ENCODE results near the gene NTM.

DNA sequence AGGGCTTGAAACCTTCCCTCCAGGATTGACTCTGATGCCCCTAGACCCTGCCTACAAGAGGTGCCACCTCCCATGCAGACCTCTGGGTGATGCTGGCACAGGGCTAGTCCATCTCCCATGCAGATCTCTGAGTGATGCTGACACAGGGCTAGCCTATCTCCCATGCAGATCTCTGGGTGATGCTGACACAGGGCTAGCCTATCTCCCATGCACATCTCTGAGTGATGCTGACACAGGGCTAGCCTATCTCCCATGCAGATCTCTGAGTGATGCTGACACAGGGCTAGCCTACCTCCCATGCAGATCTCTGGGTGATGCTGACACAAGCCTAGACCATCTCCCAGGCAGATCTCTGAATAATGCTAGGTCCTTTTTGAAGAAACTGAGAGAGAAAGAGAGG lies 321.7 kb downstream of the NTM start:
- TF ChIP-seq, protein P1, sequence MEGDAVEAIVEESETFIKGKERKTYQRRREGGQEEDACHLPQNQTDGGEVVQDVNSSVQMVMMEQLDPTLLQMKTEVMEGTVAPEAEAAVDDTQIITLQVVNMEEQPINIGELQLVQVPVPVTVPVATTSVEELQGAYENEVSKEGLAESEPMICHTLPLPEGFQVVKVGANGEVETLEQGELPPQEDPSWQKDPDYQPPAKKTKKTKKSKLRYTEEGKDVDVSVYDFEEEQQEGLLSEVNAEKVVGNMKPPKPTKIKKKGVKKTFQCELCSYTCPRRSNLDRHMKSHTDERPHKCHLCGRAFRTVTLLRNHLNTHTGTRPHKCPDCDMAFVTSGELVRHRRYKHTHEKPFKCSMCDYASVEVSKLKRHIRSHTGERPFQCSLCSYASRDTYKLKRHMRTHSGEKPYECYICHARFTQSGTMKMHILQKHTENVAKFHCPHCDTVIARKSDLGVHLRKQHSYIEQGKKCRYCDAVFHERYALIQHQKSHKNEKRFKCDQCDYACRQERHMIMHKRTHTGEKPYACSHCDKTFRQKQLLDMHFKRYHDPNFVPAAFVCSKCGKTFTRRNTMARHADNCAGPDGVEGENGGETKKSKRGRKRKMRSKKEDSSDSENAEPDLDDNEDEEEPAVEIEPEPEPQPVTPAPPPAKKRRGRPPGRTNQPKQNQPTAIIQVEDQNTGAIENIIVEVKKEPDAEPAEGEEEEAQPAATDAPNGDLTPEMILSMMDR (IDR thresholded peaks at IDR 0.05; ENCODE audit: poor library complexity) = no peak
- no peak for TF ChIP-seq EZH2 (IDR thresholded peaks at IDR 0.05; ENCODE audit: borderline replicate concordance)

All from hepatocyte (in vitro differentiated cells).